SK-N-MC (cell line): ENCODE data around the gene SEPTIN1.

Source experiments
- EZH2 ChIP-seq: fragments of 200-600 bp; sonication (generic); IDR thresholded peaks from one replicate; pipeline ENCODE4 v1.6.1; 2017; ENCODE audit warnings: antibody characterized with exemption
- POLR2AphosphoS5 ChIP-seq: IDR thresholded peaks from 2 replicates; pipeline ENCODE4 v1.6.1; 2012; ENCODE audit warnings: mild to moderate bottlenecking, low read depth, low read length, borderline replicate concordance

DNA sequence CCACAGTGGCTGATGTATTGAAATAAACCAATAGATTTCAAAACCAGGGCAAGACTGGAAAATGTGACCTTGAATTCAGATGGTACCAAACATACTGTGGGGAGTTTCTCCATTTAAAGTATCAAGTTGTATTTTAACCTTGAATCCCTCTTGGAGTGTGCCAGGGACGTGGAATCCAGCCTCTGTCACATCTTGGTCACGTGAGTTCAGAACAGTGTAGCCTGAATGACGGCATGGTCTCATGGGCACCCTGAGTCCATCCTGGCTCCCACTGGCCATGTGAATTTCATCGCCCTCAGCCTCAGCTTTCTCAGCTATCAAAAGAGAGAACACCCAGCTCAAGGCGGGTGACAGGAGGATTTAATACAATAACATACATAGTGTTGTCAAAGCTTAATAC is 31.8 kb upstream of the SEPTIN1 start:
- no peak for TF ChIP-seq EZH2
- TF ChIP-seq POLR2AphosphoS5, result no peak
